Prostate gland (tissue), 2 donors: ENCODE results near the gene PRKD2. TPM values are rescaled to one million over a fixed set of nuclear protein-coding genes. Genes with fewer than 3 reads are reported as not detected.
"Not testable (repeated sequence)": the region's sequence is repeated elsewhere in the genome, so short reads cannot be mapped to it uniquely, and the experiment has no call there.

ENCODE experiments used
- DNase-seq: peaks from one replicate; pipeline ENCODE4 v3.0.0-alpha.2; 2019; ENCODE audit warnings: low spot score
- H3K27ac ChIP-seq, 2 donors: fragments of 200-600 bp; sonication (generic); 2 replicates each; pipeline ENCODE4 v1.5.1; 2017 to 2019
- H3K27me3 ChIP-seq: fragments of 200-600 bp; sonication (generic); replicated peaks from 2 replicates; pipeline ENCODE4 v1.5.1; 2019; ENCODE audit not compliant: insufficient read depth
- H3K36me3 ChIP-seq, 2 donors: fragments of 200-600 bp; sonication (generic); 1 replicate in 1 of 2; 2 replicates in 1 of 2; pipeline versions ENCODE4 v1.5.1 to v1.8.1; 2017 to 2019
- H3K4me1 ChIP-seq: fragments of 200-600 bp; sonication (generic); replicated peaks from 2 replicates; pipeline ENCODE4 v1.5.1; 2019
- H3K4me3 ChIP-seq, 2 donors: fragments of 200-600 bp; sonication (generic); 2 replicates each; pipeline ENCODE4 v1.5.1; 2017 to 2019
- H3K9me3 ChIP-seq: fragments of 200-600 bp; sonication (generic); 2 replicates; pipeline ENCODE4 v1.5.1; 2017
- CTCF ChIP-seq, 4 experiments: fragments of 200-600 bp in 2 of 4; fragments of 450-650 bp in 2 of 4; sonication (generic) in 2 of 4; IDR thresholded peaks; 1 replicate in 3 of 4; 2 replicates in 1 of 4; pipeline ENCODE4 v1.5.1; 2016 to 2019; ENCODE audit warnings: antibody characterized with exemption in 4 of 4, mild to moderate bottlenecking in 2 of 4, moderate library complexity in 2 of 4
- POLR2A ChIP-seq: fragments of 450-650 bp; IDR thresholded peaks from one replicate; pipeline ENCODE4 v1.6.1; 2016; ENCODE audit warnings: antibody characterized with exemption, mild to moderate bottlenecking
- POLR2AphosphoS5 ChIP-seq: sonication (generic); formaldehyde crosslinking; IDR thresholded peaks from one replicate; pipeline ENCODE4 v1.6.1; 2017; ENCODE audit warnings: antibody characterized with exemption
- WGBS: methylation state at CpG from one replicate; pipeline ENCODE4 v1.1.5; 2018; 5-methylcytosine and 5-hydroxymethylcytosine counted together
- intact Hi-C: fragments of 100-400 bp; cut with DNase I; formaldehyde crosslinking; loops from one replicate; pipeline ENCODE4 v1.14.2; 2022
- total RNA-seq, 2 donors: library from RNA; depleted of rRNA; stranded (reverse); fragments of >200 nt; gene quantifications; one replicate each; pipeline ENCODE4 v1.1.0, GENCODE V29; 2016

The PRKD2 gene
- total RNA-seq, 2 donors from 2014 or later, result 38.9 to 41.8 TPM

GRCh38 chr19:46715975-46716671 lies 791 bp downstream of the PRKD2 start:
- TF ChIP-seq CTCF (IDR thresholded peaks at IDR 0.05) (no peak), POLR2AphosphoS5 (no peak), POLR2A (no peak)

GRCh38 chr19:46715620-46715974 lies 1.3 kb downstream of the PRKD2 start:
- Histone ChIP-seq H3K27ac (peak overlapping the region; percentile 95 to 97), H3K4me1 (no peaks in the 10 kb centered on the region), H3K4me3 (peak overlapping the region; percentile 63 to 94), H3K9me3 (no peaks in the 10 kb centered on the region), H3K36me3 (peaks cover 0 to 11% of the 10 kb centered on the region in 2 donors), H3K27me3 (no peaks in the 10 kb centered on the region)
- no peak for TF ChIP-seq POLR2A
- no peak for TF ChIP-seq POLR2AphosphoS5
- no peak for TF ChIP-seq CTCF (IDR thresholded peaks at IDR 0.05)
- intact Hi-C loops, result no loop called here
- WGBS, result 9% methylated on average over 8 of the region's 8 CpGs
- no peak for DNase-seq

More at GRCh38 chr19:46715975-46716671, 791 bp downstream of the PRKD2 start:
- Histone ChIP-seq H3K9me3 (no peaks in the 10 kb centered on the region), H3K27ac (peak overlapping the region; percentile 95 to 97), H3K36me3 (peaks cover 0 to 10% of the 10 kb centered on the region in 2 donors), H3K4me3 (peak overlapping the region; percentile 63 to 94), H3K27me3 (no peaks in the 10 kb centered on the region), H3K4me1 (no peaks in the 10 kb centered on the region)
- no peak for DNase-seq
- intact Hi-C loops, result no loop called here
- WGBS, result under 1% methylated on average over 42 of the region's 42 CpGs

- intact Hi-C loops, result loop anchor here (5.0 kb wide), 1 partner anchor 33 kb away; the partner anchor contains the start of genes FKRP and STRN4
- 2% methylated on average over 12 of the region's 12 CpGs for WGBS
Observed at GRCh38 chr19:46714444-46715106, 2.3 kb downstream of the PRKD2 start.

GRCh38 chr19:46713781-46714443 lies 3.0 kb downstream of the PRKD2 start:
- H3K4me3 ChIP-seq, result peak overlapping the region; percentile 60 to 63
- peak; percentile 97 for DNase-seq
- H3K9me3 ChIP-seq, result no peaks in the 10 kb centered on the region
- TF ChIP-seq CTCF (IDR thresholded peaks at IDR 0.05) (no peak), POLR2AphosphoS5 (peak; percentile 80), POLR2A (no peak)
- H3K27ac ChIP-seq, result peak overlapping the region; percentile 95 to 97
- H3K27me3 ChIP-seq, result no peaks in the 10 kb centered on the region
- intact Hi-C loops, result loop anchor here (5.0 kb wide), 1 partner anchor 33 kb away; the partner anchor contains the start of genes FKRP and STRN4
- no peaks in the 10 kb centered on the region for H3K4me1 ChIP-seq
- H3K36me3 ChIP-seq, result peaks cover 0 to 6% of the 10 kb centered on the region in 2 donors
- WGBS, result under 1% methylated on average over 35 of the region's 39 CpGs

More at GRCh38 chr19:46714444-46715106, 2.3 kb downstream of the PRKD2 start:
- H3K27ac ChIP-seq, result peak overlapping the region; percentile 95 to 97
- peaks cover 0 to 6% of the 10 kb centered on the region in 2 donors for H3K36me3 ChIP-seq
- H3K27me3 ChIP-seq, result no peaks in the 10 kb centered on the region
- no peaks in the 10 kb centered on the region for H3K9me3 ChIP-seq
- DNase-seq, result no peak
- H3K4me3 ChIP-seq, result peak overlapping the region; percentile 60 to 63
- TF ChIP-seq CTCF (IDR thresholded peaks at IDR 0.05), result no peak
- TF ChIP-seq POLR2AphosphoS5, result no peak
- TF ChIP-seq POLR2A, result no peak
- H3K4me1 ChIP-seq, result no peaks in the 10 kb centered on the region

DNA sequence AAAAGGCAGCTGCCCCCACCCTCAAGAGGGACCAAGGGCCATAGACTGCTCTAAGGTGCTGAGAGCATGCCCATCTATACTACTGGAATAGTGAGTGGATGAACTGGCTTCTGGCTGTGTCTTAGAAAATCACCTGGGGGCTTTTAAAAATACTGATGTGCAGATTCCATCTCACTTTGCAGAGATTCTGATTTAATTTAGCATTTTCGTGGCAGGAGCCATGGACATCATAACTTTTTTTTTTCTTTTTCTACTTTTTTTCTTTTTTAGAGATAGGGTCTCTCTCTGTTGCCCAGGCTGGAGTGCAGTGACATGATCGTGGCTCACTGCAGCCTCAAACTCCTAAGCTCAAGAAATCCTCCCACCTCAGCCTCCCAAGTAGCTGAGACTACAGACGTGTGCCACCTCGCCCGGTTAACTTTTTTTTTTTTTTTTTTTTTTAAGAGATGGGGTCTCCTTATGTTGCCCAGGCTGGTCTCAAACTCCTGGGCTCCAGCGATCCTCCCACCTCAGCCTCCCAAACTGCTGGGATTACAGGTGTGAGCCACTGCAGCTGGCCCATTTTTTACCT lies 4.1 kb downstream of the PRKD2 start:
- WGBS, result 86% methylated on average over 6 of the region's 6 CpGs
- H3K9me3 ChIP-seq, H3K27me3 ChIP-seq, H3K36me3 ChIP-seq, DNase-seq, H3K4me1 ChIP-seq, H3K4me3 ChIP-seq: not testable (repeated sequence)
- H3K27ac ChIP-seq, result peak overlapping the region in 1 of 2 donors; percentile 95
- intact Hi-C loops, result loop anchor here (5.0 kb wide), 1 partner anchor 34 kb away; the partner anchor contains the start of genes FKRP and STRN4
